ENCODE data around the gene MAN2C1.
"Not testable (repeated sequence)": the region's sequence is repeated elsewhere in the genome, so short reads cannot be mapped to it uniquely, and the experiment has no call there.

The MAN2C1 gene

GRCh38 chr15:75367913-75368688 lies at the start of gene MAN2C1:
TSS of gene MAN2C1 (minus strand) at chr15:75368607. CDS start at chr15:75368583, 24 bp downstream.
- DNase-seq (ENCODE audit: low read depth in 2 of 2): peak; percentile 77 to 81

- DNase-seq (ENCODE audit: low read depth in 2 of 2): no peak
Measured at GRCh38 chr15:75416584-75416983, 48.2 kb upstream of the MAN2C1 start.

GRCh38 chr15:75410196-75410595 lies 41.8 kb upstream of the MAN2C1 start:
- no peak for DNase-seq (ENCODE audit: low read depth in 2 of 2)

- no peak for DNase-seq (ENCODE audit: low read depth in 2 of 2)
Measured at GRCh38 chr15:75407083-75407482, 38.7 kb upstream of the MAN2C1 start.

- DNase-seq (ENCODE audit: low read depth in 2 of 2): no peak
Measured at GRCh38 chr15:75403892-75404291, 35.5 kb upstream of the MAN2C1 start.

GRCh38 chr15:75397494-75397893 lies 29.1 kb upstream of the MAN2C1 start:
- no peak for DNase-seq (ENCODE audit: low read depth in 2 of 2)

GRCh38 chr15:75389791-75390382 lies 21.5 kb upstream of the MAN2C1 start:
- DNase-seq (ENCODE audit: low read depth in 2 of 2): no peak

GRCh38 chr15:75383986-75384385 lies 15.6 kb upstream of the MAN2C1 start:
- not testable (repeated sequence) for DNase-seq (ENCODE audit: low read depth in 2 of 2)

- no peak for DNase-seq (ENCODE audit: low read depth in 2 of 2)
Measured at GRCh38 chr15:75380773-75381172, 12.4 kb upstream of the MAN2C1 start.

GRCh38 chr15:75371901-75372688 lies 3.7 kb upstream of the MAN2C1 start:
- DNase-seq (ENCODE audit: low read depth in 2 of 2): no peak

- no peak for DNase-seq (ENCODE audit: low read depth in 2 of 2)
Measured at GRCh38 chr15:75371486-75371885, 3.1 kb upstream of the MAN2C1 start.

GRCh38 chr15:75369897-75370581 lies 1.6 kb upstream of the MAN2C1 start:
- no peak for DNase-seq (ENCODE audit: low read depth in 2 of 2)

GRCh38 chr15:75368689-75369239 lies 357 bp upstream of the MAN2C1 start:
- no peak for DNase-seq (ENCODE audit: low read depth in 2 of 2)

- no peak for DNase-seq (ENCODE audit: low read depth in 2 of 2)
Measured at GRCh38 chr15:75367406-75367912, 948 bp downstream of the MAN2C1 start.

GRCh38 chr15:75367006-75367405 lies 1.4 kb downstream of the MAN2C1 start:
- DNase-seq (ENCODE audit: low read depth in 2 of 2): no peak

GRCh38 chr15:75366163-75366562 lies 2.2 kb downstream of the MAN2C1 start:
- DNase-seq (ENCODE audit: low read depth in 2 of 2): no peak

- DNase-seq (ENCODE audit: low read depth in 2 of 2): no peak
Measured at GRCh38 chr15:75364881-75365280, 3.5 kb downstream of the MAN2C1 start.

GRCh38 chr15:75363786-75364185 lies 4.6 kb downstream of the MAN2C1 start:
- DNase-seq (ENCODE audit: low read depth in 2 of 2): no peak

- DNase-seq (ENCODE audit: low read depth in 2 of 2): no peak
Measured at GRCh38 chr15:75362642-75363249, 5.7 kb downstream of the MAN2C1 start.

- no peak for DNase-seq (ENCODE audit: low read depth in 2 of 2)
Measured at GRCh38 chr15:75361989-75362641, 6.3 kb downstream of the MAN2C1 start.
